OCI-LY7 (cell line): ENCODE results near the gene ABCA4.

Experiments used
- EZH2phosphoT487 ChIP-seq: fragments of 200-600 bp; sonication (generic); IDR thresholded peaks from 2 replicates; pipeline ENCODE4 v1.6.1; 2018; ENCODE audit warnings: low read depth, borderline replicate concordance, mild to moderate bottlenecking, mixed run types, antibody characterized with exemption, low read length, moderate library complexity, mixed read lengths
- TF ChIP-seq, protein P1 (sequence below): fragments of 200-600 bp; sonication (generic); conservative IDR thresholded peaks from 2 replicates; pipeline ENCODE4 v1.5.1; 2014; ENCODE audit warnings: mild to moderate bottlenecking, antibody characterized with exemption, low read length, moderate library complexity, mixed read lengths

DNA sequence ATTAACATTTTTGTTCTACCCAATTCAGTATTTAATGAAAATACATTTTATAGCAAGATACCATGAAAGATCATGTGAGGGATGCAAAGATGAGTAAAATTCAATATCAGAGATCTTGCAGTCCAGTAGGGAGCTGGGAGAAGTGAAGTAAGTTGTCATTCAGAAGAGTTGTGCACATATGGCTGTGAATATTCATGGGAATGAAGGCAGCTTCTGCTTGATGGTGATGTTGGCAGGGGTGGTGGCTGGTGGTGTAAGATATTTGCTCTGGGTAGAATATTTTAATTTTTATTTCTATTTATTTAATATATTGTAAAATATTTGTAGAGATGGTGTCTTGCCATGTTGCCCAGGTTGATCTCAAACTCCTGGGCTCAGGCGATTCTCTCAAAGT, 139.7 kb downstream of the ABCA4 start:
- TF ChIP-seq, protein P1, sequence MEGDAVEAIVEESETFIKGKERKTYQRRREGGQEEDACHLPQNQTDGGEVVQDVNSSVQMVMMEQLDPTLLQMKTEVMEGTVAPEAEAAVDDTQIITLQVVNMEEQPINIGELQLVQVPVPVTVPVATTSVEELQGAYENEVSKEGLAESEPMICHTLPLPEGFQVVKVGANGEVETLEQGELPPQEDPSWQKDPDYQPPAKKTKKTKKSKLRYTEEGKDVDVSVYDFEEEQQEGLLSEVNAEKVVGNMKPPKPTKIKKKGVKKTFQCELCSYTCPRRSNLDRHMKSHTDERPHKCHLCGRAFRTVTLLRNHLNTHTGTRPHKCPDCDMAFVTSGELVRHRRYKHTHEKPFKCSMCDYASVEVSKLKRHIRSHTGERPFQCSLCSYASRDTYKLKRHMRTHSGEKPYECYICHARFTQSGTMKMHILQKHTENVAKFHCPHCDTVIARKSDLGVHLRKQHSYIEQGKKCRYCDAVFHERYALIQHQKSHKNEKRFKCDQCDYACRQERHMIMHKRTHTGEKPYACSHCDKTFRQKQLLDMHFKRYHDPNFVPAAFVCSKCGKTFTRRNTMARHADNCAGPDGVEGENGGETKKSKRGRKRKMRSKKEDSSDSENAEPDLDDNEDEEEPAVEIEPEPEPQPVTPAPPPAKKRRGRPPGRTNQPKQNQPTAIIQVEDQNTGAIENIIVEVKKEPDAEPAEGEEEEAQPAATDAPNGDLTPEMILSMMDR: no peak
- no peak for TF ChIP-seq EZH2phosphoT487
